ENCODE results near the gene LTBP1.

GRCh38 chr2:33134791-33135560 is 188.2 kb downstream of the LTBP1 start:
- TF ChIP-seq POLR2AphosphoS5 (IDR thresholded peaks at IDR 0.05): no peak
- TF ChIP-seq CTCF (IDR thresholded peaks at IDR 0.05): no peak
- TF ChIP-seq POLR2A (IDR thresholded peaks at IDR 0.05): no peak
- TF ChIP-seq EP300 (IDR thresholded peaks at IDR 0.05): no peak
